ENCODE data around the gene PGGT1B.
A peak's percentile ranks its signal among the peaks of the same experiment; 100 is the strongest.
"Not testable (repeated sequence)": the region's sequence is repeated elsewhere in the genome, so short reads cannot be mapped to it uniquely, and the experiment has no call there.

Gene PGGT1B

GRCh38 chr5:115272297-115272958 lies 9.8 kb upstream of the PGGT1B start:
- ATAC-seq (ENCODE audit: low read depth) (no peak), DNase-seq (ENCODE audit: low spot score in 2 of 2) (no peak)
- Mint-ChIP-seq H3K27me3 (no peaks in the 10 kb centered on the region), H3K27ac (no peak overlapping the region), H3K4me1 (peaks cover 14% of the 10 kb centered on the region), H3K36me3 (peaks cover 9% of the 10 kb centered on the region), H3K9me3 (no peaks in the 10 kb centered on the region), H3K4me3 (no peak overlapping the region)

- Mint-ChIP-seq H3K4me1 (peaks cover 14% of the 10 kb centered on the region), H3K9me3 (no peaks in the 10 kb centered on the region), H3K27ac (peak overlapping the region; percentile 9), H3K4me3 (peak overlapping the region; percentile 2), H3K36me3 (peaks cover 9% of the 10 kb centered on the region), H3K27me3 (no peaks in the 10 kb centered on the region)
- DNase-seq (ENCODE audit: low spot score in 2 of 2) (no peak), ATAC-seq (ENCODE audit: low read depth) (peak; percentile 47)
These were observed 8.8 kb upstream of the PGGT1B start for GRCh38 chr5:115271295-115272050.

- H3K4me3 Mint-ChIP-seq: no peak overlapping the region
- no peak for ATAC-seq (ENCODE audit: low read depth)
- peaks cover 15% of the 10 kb centered on the region for H3K4me1 Mint-ChIP-seq
- no peak overlapping the region for H3K27ac Mint-ChIP-seq
- DNase-seq (ENCODE audit: low spot score in 2 of 2): no peak
- H3K27me3 Mint-ChIP-seq: no peaks in the 10 kb centered on the region
- H3K36me3 Mint-ChIP-seq: peaks cover 6% of the 10 kb centered on the region
- no peaks in the 10 kb centered on the region for H3K9me3 Mint-ChIP-seq
These were observed 4.9 kb upstream of the PGGT1B start for GRCh38 chr5:115267617-115268016.

- H3K27ac Mint-ChIP-seq: no peak overlapping the region
- no peak for DNase-seq (ENCODE audit: low spot score in 2 of 2)
- no peak for ATAC-seq (ENCODE audit: low read depth)
- H3K27me3 Mint-ChIP-seq: no peaks in the 10 kb centered on the region
- no peak overlapping the region for H3K4me3 Mint-ChIP-seq
- H3K4me1 Mint-ChIP-seq: peaks cover 18% of the 10 kb centered on the region
- peaks cover 1% of the 10 kb centered on the region for H3K36me3 Mint-ChIP-seq
- no peaks in the 10 kb centered on the region for H3K9me3 Mint-ChIP-seq
These were observed 2.5 kb upstream of the PGGT1B start for GRCh38 chr5:115265220-115265619.

GRCh38 chr5:115264786-115265185 lies 2.1 kb upstream of the PGGT1B start:
- Mint-ChIP-seq H3K27me3 (no peaks in the 10 kb centered on the region), H3K4me1 (peaks cover 19% of the 10 kb centered on the region), H3K4me3 (no peak overlapping the region), H3K27ac (no peak overlapping the region), H3K9me3 (no peaks in the 10 kb centered on the region), H3K36me3 (peaks cover 1% of the 10 kb centered on the region)
- no peak for ATAC-seq (ENCODE audit: low read depth)
- no peak for DNase-seq (ENCODE audit: low spot score in 2 of 2)

- Mint-ChIP-seq H3K4me3 (peak overlapping the region; percentile 95), H3K27ac (peak overlapping the region; percentile 85), H3K36me3 (peaks cover 1% of the 10 kb centered on the region), H3K27me3 (no peaks in the 10 kb centered on the region), H3K9me3 (no peaks in the 10 kb centered on the region), H3K4me1 (peaks cover 30% of the 10 kb centered on the region)
- DNase-seq (ENCODE audit: low spot score in 2 of 2) (no peak), ATAC-seq (ENCODE audit: low read depth) (no peak)
These were observed 352 bp upstream of the PGGT1B start for GRCh38 chr5:115263078-115263380.

- peak overlapping the region; percentile 95 for H3K4me3 Mint-ChIP-seq
- peaks cover 1% of the 10 kb centered on the region for H3K36me3 Mint-ChIP-seq
- ATAC-seq (ENCODE audit: low read depth) (peak; percentile 21), DNase-seq (ENCODE audit: low spot score in 2 of 2) (no peak)
- H3K9me3 Mint-ChIP-seq: no peaks in the 10 kb centered on the region
- no peaks in the 10 kb centered on the region for H3K27me3 Mint-ChIP-seq
- H3K27ac Mint-ChIP-seq: peak overlapping the region; percentile 85
- H3K4me1 Mint-ChIP-seq: peaks cover 33% of the 10 kb centered on the region
These were observed 711 bp downstream of the PGGT1B start for GRCh38 chr5:115262011-115262320.

- H3K27ac Mint-ChIP-seq: no peak overlapping the region
- H3K27me3 Mint-ChIP-seq: no peaks in the 10 kb centered on the region
- DNase-seq (ENCODE audit: low spot score in 2 of 2) (no peak), ATAC-seq (ENCODE audit: low read depth) (no peak)
- peaks cover 8% of the 10 kb centered on the region for H3K36me3 Mint-ChIP-seq
- no peaks in the 10 kb centered on the region for H3K9me3 Mint-ChIP-seq
- H3K4me1 Mint-ChIP-seq: peaks cover 47% of the 10 kb centered on the region
- H3K4me3 Mint-ChIP-seq: no peak overlapping the region
These were observed 2.4 kb downstream of the PGGT1B start for GRCh38 chr5:115260248-115260647.

GRCh38 chr5:115257981-115258380 lies 4.7 kb downstream of the PGGT1B start:
- no peaks in the 10 kb centered on the region for H3K9me3 Mint-ChIP-seq
- no peak overlapping the region for H3K4me3 Mint-ChIP-seq
- DNase-seq (ENCODE audit: low spot score in 2 of 2): no peak
- H3K27ac Mint-ChIP-seq: no peak overlapping the region
- peaks cover 56% of the 10 kb centered on the region for H3K4me1 Mint-ChIP-seq
- ATAC-seq (ENCODE audit: low read depth): no peak
- peaks cover 9% of the 10 kb centered on the region for H3K36me3 Mint-ChIP-seq
- no peaks in the 10 kb centered on the region for H3K27me3 Mint-ChIP-seq

- not testable (repeated sequence) for H3K9me3 Mint-ChIP-seq; H3K4me3 Mint-ChIP-seq; DNase-seq (ENCODE audit: low spot score in 2 of 2); H3K27me3 Mint-ChIP-seq; ATAC-seq (ENCODE audit: low read depth)
- peaks cover 12% of the 10 kb centered on the region for H3K36me3 Mint-ChIP-seq
- peak overlapping the region; percentile 32 for H3K27ac Mint-ChIP-seq
- H3K4me1 Mint-ChIP-seq: peaks cover 15% of the 10 kb centered on the region
These were observed 13.3 kb downstream of the PGGT1B start for GRCh38 chr5:115249379-115249778.

- no peak overlapping the region for H3K27ac Mint-ChIP-seq
- no peaks in the 10 kb centered on the region for H3K27me3 Mint-ChIP-seq
- DNase-seq (ENCODE audit: low spot score in 2 of 2) (peak in 1 of 2 donors; percentile 24), ATAC-seq (ENCODE audit: low read depth) (no peak)
- no peak overlapping the region for H3K4me3 Mint-ChIP-seq
- no peaks in the 10 kb centered on the region for H3K9me3 Mint-ChIP-seq
- peaks cover 11% of the 10 kb centered on the region for H3K36me3 Mint-ChIP-seq
- H3K4me1 Mint-ChIP-seq: peaks cover 17% of the 10 kb centered on the region
These were observed 16.2 kb downstream of the PGGT1B start for GRCh38 chr5:115246361-115246991.

- H3K36me3 Mint-ChIP-seq: peaks cover 11% of the 10 kb centered on the region
- H3K27me3 Mint-ChIP-seq: no peaks in the 10 kb centered on the region
- peaks cover 7% of the 10 kb centered on the region for H3K4me1 Mint-ChIP-seq
- no peak overlapping the region for H3K27ac Mint-ChIP-seq
- no peaks in the 10 kb centered on the region for H3K9me3 Mint-ChIP-seq
- H3K4me3 Mint-ChIP-seq: no peak overlapping the region
- ATAC-seq (ENCODE audit: low read depth) (no peak), DNase-seq (ENCODE audit: low spot score in 2 of 2) (no peak)
These were observed 19.3 kb downstream of the PGGT1B start for GRCh38 chr5:115243412-115243811.

- H3K4me1 Mint-ChIP-seq: peaks cover 7% of the 10 kb centered on the region
- DNase-seq (ENCODE audit: low spot score in 2 of 2): no peak
- H3K4me3 Mint-ChIP-seq: no peak overlapping the region
- no peaks in the 10 kb centered on the region for H3K9me3 Mint-ChIP-seq
- ATAC-seq (ENCODE audit: low read depth): no peak
- H3K36me3 Mint-ChIP-seq: peaks cover 11% of the 10 kb centered on the region
- no peaks in the 10 kb centered on the region for H3K27me3 Mint-ChIP-seq
- H3K27ac Mint-ChIP-seq: no peak overlapping the region
These were observed 20.6 kb downstream of the PGGT1B start for GRCh38 chr5:115241881-115242642.

GRCh38 chr5:115237066-115237465 lies 25.6 kb downstream of the PGGT1B start:
- DNase-seq (ENCODE audit: low spot score in 2 of 2): no peak
- H3K36me3 Mint-ChIP-seq: peaks cover 27% of the 10 kb centered on the region
- no peak for ATAC-seq (ENCODE audit: low read depth)

More at GRCh38 chr5:115237066-115237465, 25.6 kb downstream of the PGGT1B start:
- H3K4me3 Mint-ChIP-seq: no peak overlapping the region
- no peak overlapping the region for H3K27ac Mint-ChIP-seq
- peaks cover 6% of the 10 kb centered on the region for H3K4me1 Mint-ChIP-seq
- no peaks in the 10 kb centered on the region for H3K27me3 Mint-ChIP-seq
- H3K9me3 Mint-ChIP-seq: no peaks in the 10 kb centered on the region

Data from memory B cell (primary cell).